Measurements from ENCODE around the gene EGFR.

DNA sequence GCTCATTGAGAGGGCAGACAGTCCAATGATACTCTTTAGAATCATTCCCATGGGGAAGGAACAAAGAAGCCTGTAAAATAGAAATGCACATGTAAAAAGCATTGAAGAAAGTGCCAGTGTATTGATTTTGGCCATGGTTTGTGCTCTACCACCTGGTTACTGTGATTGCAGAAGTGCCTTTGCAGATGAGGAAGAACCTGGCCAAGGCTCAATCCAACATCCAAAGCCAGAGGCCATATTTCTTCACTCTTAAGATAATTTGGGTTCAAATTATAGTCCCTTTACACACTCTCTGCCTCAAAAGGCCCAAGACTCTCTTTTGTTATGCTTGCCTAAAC lies 122.1 kb downstream of the EGFR start:
- TF ChIP-seq, protein P1, sequence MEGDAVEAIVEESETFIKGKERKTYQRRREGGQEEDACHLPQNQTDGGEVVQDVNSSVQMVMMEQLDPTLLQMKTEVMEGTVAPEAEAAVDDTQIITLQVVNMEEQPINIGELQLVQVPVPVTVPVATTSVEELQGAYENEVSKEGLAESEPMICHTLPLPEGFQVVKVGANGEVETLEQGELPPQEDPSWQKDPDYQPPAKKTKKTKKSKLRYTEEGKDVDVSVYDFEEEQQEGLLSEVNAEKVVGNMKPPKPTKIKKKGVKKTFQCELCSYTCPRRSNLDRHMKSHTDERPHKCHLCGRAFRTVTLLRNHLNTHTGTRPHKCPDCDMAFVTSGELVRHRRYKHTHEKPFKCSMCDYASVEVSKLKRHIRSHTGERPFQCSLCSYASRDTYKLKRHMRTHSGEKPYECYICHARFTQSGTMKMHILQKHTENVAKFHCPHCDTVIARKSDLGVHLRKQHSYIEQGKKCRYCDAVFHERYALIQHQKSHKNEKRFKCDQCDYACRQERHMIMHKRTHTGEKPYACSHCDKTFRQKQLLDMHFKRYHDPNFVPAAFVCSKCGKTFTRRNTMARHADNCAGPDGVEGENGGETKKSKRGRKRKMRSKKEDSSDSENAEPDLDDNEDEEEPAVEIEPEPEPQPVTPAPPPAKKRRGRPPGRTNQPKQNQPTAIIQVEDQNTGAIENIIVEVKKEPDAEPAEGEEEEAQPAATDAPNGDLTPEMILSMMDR (IDR thresholded peaks at IDR 0.05; ENCODE audit: poor library complexity, severe bottlenecking): no peak
- TF ChIP-seq EP300 (conservative IDR thresholded peaks at IDR 0.05; ENCODE audit: poor library complexity, severe bottlenecking): no peak
- no peak for TF ChIP-seq TAF1 (IDR thresholded peaks at IDR 0.05; ENCODE audit: low read depth)
- TF ChIP-seq, protein P2, sequence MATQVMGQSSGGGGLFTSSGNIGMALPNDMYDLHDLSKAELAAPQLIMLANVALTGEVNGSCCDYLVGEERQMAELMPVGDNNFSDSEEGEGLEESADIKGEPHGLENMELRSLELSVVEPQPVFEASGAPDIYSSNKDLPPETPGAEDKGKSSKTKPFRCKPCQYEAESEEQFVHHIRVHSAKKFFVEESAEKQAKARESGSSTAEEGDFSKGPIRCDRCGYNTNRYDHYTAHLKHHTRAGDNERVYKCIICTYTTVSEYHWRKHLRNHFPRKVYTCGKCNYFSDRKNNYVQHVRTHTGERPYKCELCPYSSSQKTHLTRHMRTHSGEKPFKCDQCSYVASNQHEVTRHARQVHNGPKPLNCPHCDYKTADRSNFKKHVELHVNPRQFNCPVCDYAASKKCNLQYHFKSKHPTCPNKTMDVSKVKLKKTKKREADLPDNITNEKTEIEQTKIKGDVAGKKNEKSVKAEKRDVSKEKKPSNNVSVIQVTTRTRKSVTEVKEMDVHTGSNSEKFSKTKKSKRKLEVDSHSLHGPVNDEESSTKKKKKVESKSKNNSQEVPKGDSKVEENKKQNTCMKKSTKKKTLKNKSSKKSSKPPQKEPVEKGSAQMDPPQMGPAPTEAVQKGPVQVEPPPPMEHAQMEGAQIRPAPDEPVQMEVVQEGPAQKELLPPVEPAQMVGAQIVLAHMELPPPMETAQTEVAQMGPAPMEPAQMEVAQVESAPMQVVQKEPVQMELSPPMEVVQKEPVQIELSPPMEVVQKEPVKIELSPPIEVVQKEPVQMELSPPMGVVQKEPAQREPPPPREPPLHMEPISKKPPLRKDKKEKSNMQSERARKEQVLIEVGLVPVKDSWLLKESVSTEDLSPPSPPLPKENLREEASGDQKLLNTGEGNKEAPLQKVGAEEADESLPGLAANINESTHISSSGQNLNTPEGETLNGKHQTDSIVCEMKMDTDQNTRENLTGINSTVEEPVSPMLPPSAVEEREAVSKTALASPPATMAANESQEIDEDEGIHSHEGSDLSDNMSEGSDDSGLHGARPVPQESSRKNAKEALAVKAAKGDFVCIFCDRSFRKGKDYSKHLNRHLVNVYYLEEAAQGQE (IDR thresholded peaks at IDR 0.05; ENCODE audit: borderline replicate concordance): no peak

All from neural cell (in vitro differentiated cells).